GM12878 (cell line): ENCODE results near the gene UNC119. TPM values are rescaled to one million over a fixed set of nuclear protein-coding genes. Genes with fewer than 3 reads are reported as not detected.

ENCODE experiments used
- ATAC-seq: fragments of 200-7000 bp; cut with Tn5 transposase; 3 replicates; pipeline ENCODE4 v1.9.1; 2020; ENCODE audit warnings: mild to moderate bottlenecking, moderate library complexity
- BruUV-seq: library from RNA; stranded (reverse); fragments of 400-500 nt; replicated peaks from 2 replicates; lab custom pipeline; 2021; lab: Mats Ljungman, UMichigan
- CTCF ChIA-PET: fragments of 300-600 bp; sonication (Branson Sonifier 250); formaldehyde crosslinking; extraction: SDS; loops from one replicate; lab custom pipeline; 2021; ENCODE audit warnings: inconsistent platforms; lab: Yijun Ruan, JAX
- POLR2A ChIA-PET: fragments of 350-600 bp; formaldehyde crosslinking; extraction: SDS; loops from one replicate; lab custom pipeline; 2021; ENCODE audit warnings: inconsistent platforms; lab: Charles Lee
- RAD21 ChIA-PET: fragments of 300-600 bp; sonication (Branson Sonifier 250); formaldehyde crosslinking; loops from one replicate; lab custom pipeline; 2023; ENCODE audit warnings: antibody characterized with exemption; ENCODE audit not compliant: unreplicated experiment; lab: Charles Lee
- SMC1A ChIA-PET: fragments of 300-600 bp; sonication (Branson Sonifier 250); formaldehyde crosslinking; loops from one replicate; lab custom pipeline; 2023; ENCODE audit not compliant: unreplicated experiment, uncharacterized antibody; lab: Charles Lee
- DNase-seq: peaks from one replicate; pipeline ENCODE4 v3.0.0-alpha.2; 2011; ENCODE audit warnings: low read depth, low spot score
- FAIRE-seq: peaks from 3 replicates; lab custom pipeline; 2011; peaks lifted over from hg19 to GRCh38; lab: Jason Lieb, UNC
- H2AFZ ChIP-seq: 2 replicates; pipeline ENCODE4 v1.6.0; 2011; ENCODE audit warnings: low read depth, low read length, control low read depth; ENCODE audit not compliant: control insufficient read depth
- H3K27ac ChIP-seq: 2 replicates; pipeline ENCODE4 v1.5.1; 2011; ENCODE audit warnings: control low read depth; ENCODE audit not compliant: control insufficient read depth, insufficient read depth
- H3K27me3 ChIP-seq, 2 experiments: replicated peaks in 1 of 2; 2 replicates each; pipeline versions ENCODE4 v1.6.0 to v1.6.1; 2011; ENCODE audit warnings: low read length in 1 of 2; ENCODE audit not compliant: control insufficient read depth in 2 of 2, insufficient read depth in 2 of 2
- H3K36me3 ChIP-seq, 2 experiments: 2 replicates each; pipeline ENCODE4 v1.5.1; 2011; ENCODE audit warnings: low read length in 1 of 2; ENCODE audit not compliant: control insufficient read depth in 2 of 2, insufficient read depth in 2 of 2
- H3K4me1 ChIP-seq: 2 replicates; pipeline ENCODE4 v1.6.1; 2011; ENCODE audit warnings: mild to moderate bottlenecking, low read length, moderate library complexity, mixed read lengths; ENCODE audit not compliant: control insufficient read depth, insufficient read depth
- H3K4me2 ChIP-seq: 2 replicates; pipeline ENCODE4 v1.6.0; 2011; ENCODE audit warnings: control low read depth; ENCODE audit not compliant: control insufficient read depth, insufficient read depth
- H3K4me3 ChIP-seq: fragments of 200-600 bp; sonication (generic); 2 replicates; pipeline ENCODE4 v1.5.1; 2016
- H3K79me2 ChIP-seq: 2 replicates; pipeline ENCODE4 v1.6.0; 2011; ENCODE audit warnings: low read length; ENCODE audit not compliant: control insufficient read depth, insufficient read depth
- H3K9ac ChIP-seq: 2 replicates; pipeline ENCODE4 v1.8.0; 2011; ENCODE audit warnings: low read length, control low read depth, mixed read lengths; ENCODE audit not compliant: control insufficient read depth, insufficient read depth
- H3K9me3 ChIP-seq: replicated peaks from 3 replicates; pipeline ENCODE4 v1.5.1; 2011; ENCODE audit warnings: mild to moderate bottlenecking, low read length; ENCODE audit not compliant: control insufficient read depth, insufficient read depth
- H4K20me1 ChIP-seq: 2 replicates; pipeline ENCODE4 v1.6.0; 2011; ENCODE audit not compliant: control insufficient read depth, insufficient read depth
- NFYA ChIP-seq: IDR thresholded peaks from 2 replicates; pipeline ENCODE4 v1.6.1; 2011; ENCODE audit warnings: low read depth, mild to moderate bottlenecking, low read length, improper control_type of control experiment, borderline replicate concordance
- SMARCA5 ChIP-seq: fragments of 450-650 bp; IDR thresholded peaks from 2 replicates; pipeline ENCODE4 v1.6.1; 2017; ENCODE audit warnings: mild to moderate bottlenecking
- SREBF1 ChIP-seq: IDR thresholded peaks from 2 replicates; pipeline ENCODE4 v1.6.1; 2012; ENCODE audit warnings: mild to moderate bottlenecking, low read length
- TBL1XR1 ChIP-seq: IDR thresholded peaks from 2 replicates; pipeline ENCODE4 v1.6.1; 2012; ENCODE audit warnings: low read depth, low read length, improper control_type of control experiment
- ZSCAN29 ChIP-seq: fragments of 450-650 bp; IDR thresholded peaks from 2 replicates; pipeline ENCODE4 v1.6.1; 2017; ENCODE audit warnings: mild to moderate bottlenecking, moderate library complexity
- WGBS: methylation state at CpG from one replicate; pipeline ENCODE4 v1.1.6; 2016; ENCODE audit warnings: low lambda C conversion rate; ENCODE audit not compliant: insufficient replicate concordance, insufficient coverage; ENCODE audit errors: missing lambda C conversion rate; 5-methylcytosine and 5-hydroxymethylcytosine counted together
- in situ Hi-C: fragments of 300-500 bp; cut with MboI; formaldehyde crosslinking; loops from 9 replicates; pipeline ENCODE4 v1.14.3; 2018; ENCODE audit warnings: mixed read lengths
- intact Hi-C: fragments of 100-400 bp; cut with micrococcal nuclease; formaldehyde crosslinking; loops from one replicate; pipeline ENCODE4 v1.14.2; 2022; ENCODE audit not compliant: unreplicated experiment
- polyA plus RNA-seq, 11 experiments: library from polyadenylated mRNA; depleted of rRNA in 4 of 11; unstranded in 6 of 11; stranded (reverse) in 5 of 11; fragments of >200 nt; fragmentation: Nextera tagmentation in 4 of 11; fragmentation: Illumina TruSeq in 1 of 11; extraction: Ambion mirVana in 4 of 11; extraction: Trizol in 1 of 11; gene quantifications; 1 replicate in 1 of 11; 2 replicates in 10 of 11; pipeline versions ENCODE4 v1.2.1 to v1.2.3, GENCODE V29; 2011 to 2016; ENCODE audit warnings: inconsistent platforms in 2 of 11, missing spikeins in 2 of 11, low read depth in 1 of 11
- total RNA-seq, 4 experiments: library from RNA; depleted of rRNA in 3 of 4; stranded (reverse); fragments of >200 nt in 3 of 4; fragmentation: Illumina TruSeq in 1 of 4; extraction: Trizol in 1 of 4; gene quantifications; 2 replicates each; pipeline versions ENCODE4 v1.2.1 to v1.2.3, GENCODE V29; 2013 to 2021

Gene UNC119
- total and polyA plus RNA-seq, 10 of the 15 experiments (the other 5 are each of a cell fraction or from before 2014, with no cell fraction given) = 2.7 to 436 (median 57.8) TPM

- FAIRE-seq (no peak), DNase-seq (no peak), ATAC-seq (no peak)
- no peaks in the 10 kb centered on the region for H4K20me1 ChIP-seq
- no peak for TF ChIP-seq TBL1XR1
- TF ChIP-seq ZSCAN29 = no peak
- no peak for TF ChIP-seq SREBF1
- POLR2A ChIA-PET = interaction anchor here (0.5 to 5.8 kb wide), 4 partner anchors 44 to 72 kb away, joined by 4 to 48 read pairs (median 12); partner anchors contain the start of genes PIGS and UNC119
- H3K9ac ChIP-seq = no peak overlapping the region
- H3K27ac ChIP-seq = no peak overlapping the region
- no peaks in the 10 kb centered on the region for H3K36me3 ChIP-seq
- peaks cover 26% of the 10 kb centered on the region for H3K4me1 ChIP-seq
- no peak overlapping the region for H3K4me3 ChIP-seq
- H3K9me3 ChIP-seq = no peaks in the 10 kb centered on the region
- no peak overlapping the region for H3K4me2 ChIP-seq
- RAD21 ChIA-PET = interaction anchor here (0.8 to 4.6 kb wide), 5 partner anchors 37 to 51 kb away, joined by 3 to 37 read pairs (median 3); no protein-coding TSS in a partner anchor
- H3K79me2 ChIP-seq = peaks cover 6% of the 10 kb centered on the region
- H2AFZ ChIP-seq = no peak overlapping the region
- BruUV-seq = no TSS peak
- 96% methylated on average over 9 of the region's 9 CpGs for WGBS
- H3K27me3 ChIP-seq = no peaks in the 10 kb centered on the region
- CTCF ChIA-PET = interaction anchor here (0.7 to 16.1 kb wide), 10 partner anchors 10 to 145 kb away, joined by 3 to 316 read pairs (median 4); partner anchors contain the start of genes BLTP2, PIGS and UNC119
- SMC1A ChIA-PET = interaction anchor here (1.1 to 7.7 kb wide), 5 partner anchors 8 to 50 kb away, joined by 3 to 53 read pairs (median 4); no protein-coding TSS in a partner anchor
- intact Hi-C loops (no loop called here), in situ Hi-C loops (loop anchor here (5.0 kb wide), 1 partner anchor 48 kb away; no protein-coding TSS in a partner anchor)
Observed at GRCh38 chr17:28499364-28499664, 53.1 kb downstream of the UNC119 start.

GRCh38 chr17:28498652-28499363, 53.6 kb downstream of the UNC119 start:
- H3K4me2 ChIP-seq = no peak overlapping the region
- WGBS = 69% methylated on average over 9 of the region's 12 CpGs
- H3K4me3 ChIP-seq = no peak overlapping the region
- in situ Hi-C loops = loop anchor here (5.0 kb wide), 1 partner anchor 48 kb away; no protein-coding TSS in a partner anchor
- no peaks in the 10 kb centered on the region for H3K27me3 ChIP-seq
- H3K9ac ChIP-seq = no peak overlapping the region
- no peak overlapping the region for H2AFZ ChIP-seq
- no peaks in the 10 kb centered on the region for H4K20me1 ChIP-seq
- SMC1A ChIA-PET = interaction anchor here (1.1 to 7.7 kb wide), 3 partner anchors 7 to 50 kb away, joined by 3 to 53 read pairs (median 16); no protein-coding TSS in a partner anchor
- DNase-seq (no peak), FAIRE-seq (no peak), ATAC-seq (no peak)
- RAD21 ChIA-PET = interaction anchor here (0.9 to 4.6 kb wide), 5 partner anchors 37 to 51 kb away, joined by 3 to 37 read pairs (median 4); no protein-coding TSS in a partner anchor
- 0 out of 2 replicates have a peak, but pooled peaks have one; percentile 55 for TF ChIP-seq SMARCA5
- no peak for TF ChIP-seq NFYA
- peaks cover 6% of the 10 kb centered on the region for H3K79me2 ChIP-seq
- POLR2A ChIA-PET = interaction anchor here (5.8 kb wide), 1 partner anchor 50 kb away, joined by 48 read pairs; no protein-coding TSS in a partner anchor
- BruUV-seq = no TSS peak
- no peak overlapping the region for H3K27ac ChIP-seq
- CTCF ChIA-PET = interaction anchor here (0.7 to 16.1 kb wide), 8 partner anchors 13 to 113 kb away, joined by 3 to 316 read pairs (median 4); partner anchors contain the start of genes PIGS and UNC119
- no peaks in the 10 kb centered on the region for H3K36me3 ChIP-seq
- intact Hi-C loops = no loop called here
- H3K9me3 ChIP-seq = no peaks in the 10 kb centered on the region
- H3K4me1 ChIP-seq = peaks cover 26% of the 10 kb centered on the region
